LNCaP clone FGC (cell line): ENCODE results near the gene SLC25A24.

Experiments used
- DNase-seq: peaks from one replicate; pipeline ENCODE4 v3.0.0-alpha.2; 2011; ENCODE audit warnings: low read depth
- H3K4me3 ChIP-seq: 2 replicates; pipeline ENCODE4 v1.5.1; 2011; ENCODE audit warnings: mild to moderate bottlenecking, low read depth, low read length, control low read depth
- CTCF ChIP-seq: IDR thresholded peaks from 2 replicates; pipeline ENCODE4 v1.5.1; 2012; ENCODE audit warnings: mild to moderate bottlenecking; ENCODE audit not compliant: control insufficient read depth, insufficient read depth; ENCODE audit errors: extremely low read depth

SLC25A24 gene

GRCh38 chr1:108097018-108097417 is 103.1 kb downstream of the SLC25A24 start:
- DNase-seq: no peak
- no peak overlapping the region for H3K4me3 ChIP-seq
- TF ChIP-seq CTCF: no peak

DNA sequence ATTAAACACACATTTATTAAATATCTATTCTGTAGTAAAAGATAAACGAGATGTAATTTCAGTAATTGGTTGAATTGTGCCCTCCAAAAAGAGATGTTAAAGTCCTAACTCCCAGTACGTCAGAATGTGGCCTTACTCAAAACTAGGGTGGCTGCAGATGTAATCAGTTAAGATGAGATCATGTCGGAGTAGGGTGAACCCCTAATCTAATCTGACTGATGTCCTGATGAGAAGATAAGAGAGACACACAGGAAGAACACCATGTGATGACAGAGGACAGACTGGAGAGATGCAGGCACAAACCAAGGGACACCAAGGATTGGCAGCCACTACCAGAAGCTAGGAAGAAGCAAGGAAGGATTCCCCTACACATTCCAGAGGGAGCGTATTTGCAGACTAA is 104.1 kb downstream of the SLC25A24 start:
- DNase-seq: no peak
- no peak overlapping the region for H3K4me3 ChIP-seq
- no peak for TF ChIP-seq CTCF

GRCh38 chr1:108089477-108089876 is 110.7 kb downstream of the SLC25A24 start:
- DNase-seq: no peak
- H3K4me3 ChIP-seq: no peak overlapping the region
- no peak for TF ChIP-seq CTCF

DNA sequence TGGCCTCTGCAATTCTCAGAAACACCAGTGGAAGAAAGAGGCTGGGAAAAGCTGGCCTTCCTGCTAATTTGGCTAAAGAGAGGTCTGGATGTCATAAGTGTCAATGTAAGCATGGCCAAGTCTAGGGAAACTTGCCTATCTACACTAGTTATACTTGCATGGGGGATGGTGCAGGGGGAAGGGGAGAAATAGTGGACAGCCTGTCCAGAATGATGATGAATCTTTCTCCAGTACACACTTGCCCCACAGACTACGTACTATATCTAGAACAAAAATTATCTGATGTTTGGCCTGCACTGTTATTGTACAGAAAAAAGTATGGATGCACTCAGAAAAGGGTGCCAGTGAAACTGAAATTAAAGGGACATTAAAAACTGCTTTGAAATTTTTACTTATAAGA is 114.5 kb downstream of the SLC25A24 start:
- DNase-seq: no peak

GRCh38 chr1:108084866-108085477 is 115.2 kb downstream of the SLC25A24 start:
- TF ChIP-seq CTCF: no peak
- no peak for DNase-seq
- H3K4me3 ChIP-seq: no peak overlapping the region

More for the DNA sequence above, 114.5 kb downstream of the SLC25A24 start:
- no peak overlapping the region for H3K4me3 ChIP-seq
- TF ChIP-seq CTCF: no peak
